HCT116 (cell line): ENCODE measurements around the gene UTF1. TPM values are rescaled to one million over a fixed set of nuclear protein-coding genes. Genes with fewer than 3 reads are reported as not detected.
"Not testable (repeated sequence)": the region's sequence is repeated elsewhere in the genome, so short reads cannot be mapped to it uniquely, and the experiment has no call there.

ENCODE experiments used
- ATAC-seq: fragments of 200-7000 bp; cut with Tn5 transposase; 2 replicates; pipeline ENCODE4 v1.9.1; 2020; ENCODE audit warnings: mild to moderate bottlenecking, moderate library complexity
- BruUV-seq: library from RNA; stranded (reverse); fragments of 400-500 nt; replicated peaks from 2 replicates; lab custom pipeline; 2021; lab: Mats Ljungman, UMichigan
- CTCF ChIA-PET: fragments of 300-600 bp; sonication (Branson Sonifier 250); formaldehyde crosslinking; loops from one replicate; lab custom pipeline; 2021; ENCODE audit warnings: antibody characterized with exemption; lab: Charles Lee
- POLR2A ChIA-PET: fragments of 300-600, 350-600 bp; sonication (Branson Sonifier 250); formaldehyde crosslinking; loops from one replicate; lab custom pipeline; 2021; ENCODE audit warnings: antibody characterized with exemption; lab: Charles Lee
- RAD21 ChIA-PET, 2 experiments: fragments of 300-600 bp; sonication (Branson Sonifier 250); formaldehyde crosslinking; loops; one replicate each; lab custom pipeline; 2023; ENCODE audit warnings: low total read pairs in 2 of 2; ENCODE audit not compliant: uncharacterized antibody in 2 of 2, unreplicated experiment in 2 of 2, low non-redundant PET in 1 of 2; lab: Charles Lee
- DNase-seq: peaks from one replicate; pipeline ENCODE4 v3.0.0-alpha.2; 2010; ENCODE audit warnings: low read depth, low spot score
- H2AFZ ChIP-seq: fragments of 200-600 bp; shearing (Covaris generic), sonication (generic); 2 replicates; pipeline ENCODE4 v1.6.1; 2017; ENCODE audit warnings: low read depth, mixed run types, mixed read lengths, antibody characterized with exemption, low read length; ENCODE audit not compliant: poor library complexity, severe bottlenecking
- H3K27ac ChIP-seq: 2 replicates; pipeline ENCODE4 v1.5.1; 2012; ENCODE audit warnings: low read depth, low read length
- H3K27me3 ChIP-seq: fragments of 200-600 bp; sonication (generic); 2 replicates; pipeline ENCODE4 v1.6.1; 2016; ENCODE audit warnings: mixed run types, low read length, mixed read lengths; ENCODE audit not compliant: insufficient read depth
- H3K36me3 ChIP-seq, 2 experiments: fragments of 200-500 bp in 1 of 2; fragments of 200-600 bp in 1 of 2; sonication (Bioruptor generic) in 1 of 2; sonication (generic) in 1 of 2; 2 replicates each; pipeline versions ENCODE4 v1.5.1 to v1.6.1; 2014 to 2016; ENCODE audit warnings: low read length in 2 of 2, inconsistent platforms in 1 of 2, mixed read lengths in 1 of 2, mixed run types in 1 of 2; ENCODE audit not compliant: insufficient read depth in 2 of 2, control insufficient read depth in 1 of 2
- H3K4me1 ChIP-seq, 2 experiments: fragments of 200-600 bp in 1 of 2; sonication (generic) in 1 of 2; 2 replicates each; pipeline versions ENCODE4 v1.5.1 to v1.6.1; 2012 to 2017; ENCODE audit warnings: low read length in 2 of 2, inconsistent platforms in 1 of 2, mild to moderate bottlenecking in 1 of 2, mixed read lengths in 1 of 2, mixed run types in 1 of 2, moderate library complexity in 1 of 2; ENCODE audit not compliant: insufficient read depth in 2 of 2, control insufficient read depth in 1 of 2
- H3K4me2 ChIP-seq: fragments of 200-600 bp; sonication (generic); 2 replicates; pipeline ENCODE4 v1.6.1; 2017; ENCODE audit warnings: mixed run types, low read length, mixed read lengths
- H3K4me3 ChIP-seq, 2 experiments: fragments of 200-600 bp in 1 of 2; sonication (generic) in 1 of 2; replicated peaks in 1 of 2; 2 replicates each; pipeline ENCODE4 v1.5.1; 2011 to 2016; ENCODE audit warnings: low read length in 2 of 2, control low read depth in 1 of 2, low read depth in 1 of 2, mild to moderate bottlenecking in 1 of 2, mixed read lengths in 1 of 2, mixed run types in 1 of 2
- H3K79me2 ChIP-seq: fragments of 200-600 bp; sonication (generic); 2 replicates; pipeline ENCODE4 v1.6.1; 2017; ENCODE audit warnings: mild to moderate bottlenecking, mixed run types, low read length, moderate library complexity, mixed read lengths; ENCODE audit not compliant: insufficient read depth
- H3K9ac ChIP-seq: fragments of 200-600 bp; sonication (generic); 2 replicates; pipeline ENCODE4 v1.6.1; 2016; ENCODE audit warnings: low read length, mixed read lengths
- H3K9me2 ChIP-seq: fragments of 200-600 bp; sonication (generic), shearing (Covaris generic); 2 replicates; pipeline ENCODE4 v1.6.1; 2017; ENCODE audit warnings: mixed run types, mild to moderate bottlenecking, moderate library complexity; ENCODE audit not compliant: insufficient read depth
- H3K9me3 ChIP-seq, 2 experiments: fragments of 200-500 bp in 1 of 2; fragments of 200-600 bp in 1 of 2; sonication (Bioruptor generic) in 1 of 2; sonication (generic) in 1 of 2; 2 replicates each; pipeline ENCODE4 v1.6.1; 2014 to 2017; ENCODE audit warnings: low read length in 2 of 2, mixed read lengths in 2 of 2, inconsistent platforms in 1 of 2, low read depth in 1 of 2, mild to moderate bottlenecking in 1 of 2, mixed run types in 1 of 2, moderate library complexity in 1 of 2; ENCODE audit not compliant: control insufficient read depth in 1 of 2, insufficient read depth in 1 of 2
- H4K20me1 ChIP-seq: fragments of 200-600 bp; sonication (generic), shearing (Covaris generic); 2 replicates; pipeline ENCODE4 v1.6.1; 2017; ENCODE audit warnings: mixed run types, mild to moderate bottlenecking, moderate library complexity; ENCODE audit not compliant: insufficient read depth
- CBX3 ChIP-seq: IDR thresholded peaks from 2 replicates; pipeline ENCODE4 v1.6.1; 2012; ENCODE audit warnings: low read depth
- CEBPB ChIP-seq: IDR thresholded peaks from 2 replicates; pipeline ENCODE4 v1.6.1; 2012; ENCODE audit warnings: low read depth
- intact Hi-C: fragments of 100-400 bp; cut with micrococcal nuclease; formaldehyde crosslinking; loops from 2 replicates; pipeline ENCODE4 v1.10.0; 2022
- total RNA-seq: library from RNA; stranded (reverse); gene quantifications from one replicate; pipeline ENCODE4 v1.2.1, GENCODE V29; 2021; ENCODE audit not compliant: unreplicated experiment

The UTF1 gene
- total RNA-seq, 1 experiment from 2014 or later = not detected

DNA sequence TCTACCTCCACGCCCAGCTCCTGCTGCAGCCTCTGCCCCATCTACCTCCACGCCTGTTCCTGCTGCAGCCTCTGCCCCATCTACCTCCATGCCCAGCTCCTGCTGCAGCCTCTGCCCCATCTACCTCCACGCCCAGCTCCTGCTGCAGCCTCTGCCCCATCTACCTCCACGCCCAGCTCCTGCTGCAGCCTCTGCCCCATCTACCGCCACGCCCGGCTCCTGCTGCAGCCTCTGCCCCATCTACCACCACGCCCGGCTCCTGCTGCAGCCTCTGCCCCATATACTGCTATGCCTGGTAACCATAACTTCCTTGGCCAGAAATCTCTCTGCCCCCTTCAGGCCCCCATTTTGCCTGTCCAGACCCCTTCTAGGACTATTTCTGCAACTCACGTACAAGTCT, 35.0 kb downstream of the UTF1 start:
- H2AFZ ChIP-seq, DNase-seq, H4K20me1 ChIP-seq, H3K36me3 ChIP-seq, H3K79me2 ChIP-seq, H3K27me3 ChIP-seq, POLR2A ChIA-PET, ATAC-seq, BruUV-seq, H3K9ac ChIP-seq, H3K4me3 ChIP-seq, H3K4me2 ChIP-seq, H3K27ac ChIP-seq, H3K9me2 ChIP-seq, RAD21 ChIA-PET, CTCF ChIA-PET, H3K9me3 ChIP-seq, intact Hi-C loops: not testable (repeated sequence)
- peaks cover 10 to 21% of the 10 kb centered on the region in 2 experiments; a peak in 3 of 4 replicates for H3K4me1 ChIP-seq

- DNase-seq (no peak), ATAC-seq (no peak)
- ChIA-PET POLR2A (no interaction called here), RAD21 (no interaction called here), CTCF (no interaction called here)
- no TSS peak for BruUV-seq
- Histone ChIP-seq H3K9ac (no peak overlapping the region), H3K4me3 (no peak overlapping the region), H3K79me2 (no peaks in the 10 kb centered on the region), H3K27ac (no peak overlapping the region), H3K36me3 (no peaks in the 10 kb centered on the region), H3K9me3 (no peaks in the 10 kb centered on the region), H3K27me3 (no peaks in the 10 kb centered on the region), H2AFZ (no peak overlapping the region), H3K4me1 (peaks cover 5 to 12% of the 10 kb centered on the region in 2 experiments; a peak in 3 of 4 replicates), H3K9me2 (no peaks in the 10 kb centered on the region), H4K20me1 (no peaks in the 10 kb centered on the region), H3K4me2 (no peak overlapping the region)
- intact Hi-C loops = no loop called here
- TF ChIP-seq CBX3 = no peak
- TF ChIP-seq CEBPB = no peak
Measured at GRCh38 chr10:133266056-133266795, 36.2 kb downstream of the UTF1 start.
